GM19452 (cell line): Measurements from ENCODE around the gene BAIAP3.

Source experiments
- ATAC-seq: cut with Tn5 transposase; IDR thresholded peaks from one replicate; pipeline ENCODE4 v1.9.1; 2021; ENCODE audit not compliant: unreplicated experiment

Gene BAIAP3

DNA sequence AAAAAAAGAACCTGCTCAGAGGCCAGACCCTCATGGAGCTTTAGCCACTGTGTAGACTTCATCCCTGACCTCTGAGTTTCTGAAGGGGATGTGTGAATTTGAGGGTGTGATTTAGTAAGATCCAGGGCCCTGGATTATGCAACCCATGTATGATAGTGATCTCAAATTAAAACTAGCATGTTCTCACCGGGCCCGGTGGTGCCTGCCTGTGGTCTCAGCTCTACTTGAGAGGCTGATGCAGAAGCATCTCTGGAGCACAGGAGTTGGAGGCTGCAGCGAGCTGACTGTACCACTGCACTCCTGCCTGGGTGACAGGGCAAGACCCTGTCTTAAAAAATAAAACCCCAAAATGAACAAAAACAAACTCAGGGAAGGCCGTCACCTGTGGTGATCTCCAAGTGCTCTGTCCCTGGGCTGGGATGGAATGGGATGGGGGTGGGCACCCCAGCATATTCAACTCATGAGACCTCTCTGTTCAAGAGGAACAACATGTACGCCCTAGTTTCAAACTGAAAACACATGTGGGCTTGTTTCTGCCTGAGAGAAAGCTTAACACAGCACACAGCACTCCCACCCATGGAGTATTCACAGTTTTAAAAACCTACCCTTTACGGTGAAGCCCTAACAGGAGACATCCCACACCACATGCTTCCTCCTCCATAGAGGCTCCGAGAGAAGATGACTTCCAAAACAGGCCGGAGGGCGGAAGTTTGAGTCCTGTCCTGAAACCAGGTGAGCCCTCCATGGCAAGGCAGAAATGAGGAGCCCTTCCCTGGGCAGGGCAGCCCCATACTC lies 48.4 kb downstream of the BAIAP3 start:
- no peak for ATAC-seq

DNA sequence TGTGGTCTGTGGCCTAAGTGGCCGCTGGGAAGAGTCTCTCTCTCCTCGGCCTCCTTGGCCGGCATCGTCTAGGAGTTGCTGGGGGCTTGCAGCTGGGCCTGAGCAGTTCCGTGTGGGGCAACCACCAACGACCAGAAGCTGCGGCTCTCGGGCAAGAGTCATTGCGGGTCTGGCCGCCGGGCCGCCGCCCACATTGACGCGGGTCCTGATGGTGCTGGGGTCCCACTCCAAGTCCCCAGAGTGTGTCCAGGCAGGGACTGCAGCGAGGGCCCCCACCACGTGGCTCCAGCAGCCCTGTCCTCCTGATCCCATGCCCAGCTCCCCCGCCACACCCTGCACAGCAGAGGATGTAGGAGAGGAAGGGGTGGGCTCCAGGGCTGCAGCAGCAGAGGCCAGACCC lies 50.1 kb downstream of the BAIAP3 start:
- no peak for ATAC-seq

GRCh38 chr16:1385232-1385631 lies 51.8 kb downstream of the BAIAP3 start:
- no peak for ATAC-seq

- no peak for ATAC-seq
Measured at GRCh38 chr16:1387331-1387730, 53.9 kb downstream of the BAIAP3 start.

GRCh38 chr16:1389762-1390161 lies 56.3 kb downstream of the BAIAP3 start:
- no peak for ATAC-seq

GRCh38 chr16:1390239-1390779 lies 56.9 kb downstream of the BAIAP3 start:
- no peak for ATAC-seq

DNA sequence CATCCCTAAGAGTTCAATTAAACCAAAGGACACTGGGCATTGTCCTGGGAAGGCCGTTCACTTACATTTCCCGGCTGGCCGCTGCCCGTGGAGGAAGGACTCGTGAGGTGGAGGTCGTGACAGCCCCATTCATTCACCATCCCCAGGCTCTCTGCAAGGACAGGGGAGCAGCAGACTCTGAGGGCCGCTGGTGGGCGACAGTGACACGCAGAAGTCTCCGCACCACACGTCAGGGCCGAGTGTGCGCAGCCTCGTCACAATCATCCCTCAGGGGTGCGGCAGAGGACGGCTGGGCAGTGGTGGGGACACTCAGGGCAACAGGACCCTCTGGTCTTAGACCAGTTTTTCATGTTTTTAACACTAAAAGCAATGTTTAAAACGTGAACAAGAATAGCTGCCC lies 59.4 kb downstream of the BAIAP3 start:
- ATAC-seq = no peak

- no peak for ATAC-seq
Measured at GRCh38 chr16:1393613-1394176, 60.2 kb downstream of the BAIAP3 start.

GRCh38 chr16:1394367-1394951 lies 61.0 kb downstream of the BAIAP3 start:
- no peak for ATAC-seq

DNA sequence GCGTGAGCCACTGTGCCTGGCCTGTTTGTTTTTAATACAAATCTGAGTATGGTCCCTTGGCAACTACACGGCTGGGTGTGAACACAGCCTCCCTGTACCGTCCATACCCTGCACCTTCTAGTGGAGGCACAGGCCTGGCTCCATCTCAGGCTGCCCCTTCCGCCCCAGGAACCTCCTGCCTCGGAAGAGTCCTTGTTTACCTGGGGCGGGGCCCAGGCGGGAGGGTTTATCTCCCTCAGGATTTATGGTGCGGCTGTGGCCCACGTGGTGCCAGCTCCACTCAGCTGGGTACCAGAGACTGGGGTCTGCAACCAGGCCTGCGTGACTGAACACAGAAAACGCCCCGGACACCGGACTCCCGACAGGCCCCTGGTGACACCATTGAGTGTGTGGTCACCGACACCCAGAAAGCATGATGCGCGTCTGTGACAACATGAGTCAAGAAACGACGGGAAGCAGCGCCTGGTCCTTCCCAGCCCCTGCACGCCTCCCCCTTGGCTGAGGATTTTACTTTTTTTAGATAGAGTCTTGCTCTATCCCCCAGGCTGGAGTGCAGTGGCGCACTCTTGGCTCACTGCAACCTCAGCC lies 62.1 kb downstream of the BAIAP3 start:
- no peak for ATAC-seq

DNA sequence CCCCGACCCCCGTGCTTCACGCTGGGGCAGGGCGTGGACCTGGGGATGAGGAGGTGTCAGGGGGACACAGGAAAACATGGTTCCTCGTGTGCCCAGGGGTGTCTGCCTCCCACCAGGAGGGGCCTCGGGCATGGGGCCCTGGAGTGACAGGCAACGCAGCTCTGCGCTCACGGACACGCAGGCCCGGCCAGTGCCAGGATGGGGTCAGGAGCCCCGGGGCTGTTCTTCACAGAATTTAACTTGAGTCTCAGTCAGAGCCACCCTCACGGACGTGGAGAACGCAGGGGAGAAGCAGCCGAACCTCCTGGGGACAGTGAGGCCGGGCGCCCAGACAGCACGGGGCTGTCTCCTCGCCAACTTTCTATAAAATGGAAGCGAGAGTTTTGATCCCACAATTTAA lies 64.3 kb downstream of the BAIAP3 start:
- no peak for ATAC-seq

DNA sequence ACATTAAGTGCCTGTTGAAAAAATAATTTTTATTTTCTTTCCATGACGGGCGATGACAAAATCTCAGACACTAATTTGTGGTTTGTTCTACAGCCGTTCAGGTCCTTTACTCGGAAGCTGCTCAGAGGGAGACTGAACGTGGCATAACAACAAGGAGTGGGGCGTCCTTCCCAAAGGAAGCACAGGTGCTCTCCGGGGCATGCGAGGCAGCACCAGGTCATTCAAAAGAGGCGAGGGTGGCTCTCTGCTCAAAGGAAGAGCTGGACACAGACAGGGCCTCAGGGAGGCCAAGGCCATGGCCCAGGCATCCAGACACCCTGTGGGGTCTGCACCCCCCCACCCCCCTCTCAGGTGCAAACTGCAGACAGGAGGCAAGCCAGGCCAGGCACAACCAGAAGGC lies 64.9 kb downstream of the BAIAP3 start:
- no peak for ATAC-seq
